Mesenchymal stem cell (in vitro differentiated cells and primary cell): ENCODE data around the gene ZFYVE27.

Experiments
- DNase-seq: peaks from one replicate; pipeline ENCODE4 v3.0.0-alpha.2; 2013
- H2AFZ ChIP-seq: one replicate; pipeline ENCODE4 v1.6.1; 2013; ENCODE audit warnings: low read depth, mild to moderate bottlenecking, control low read depth, inconsistent platforms, low read length, moderate library complexity
- H2AK5ac ChIP-seq: 2 replicates; pipeline ENCODE4 v1.6.1; 2013; ENCODE audit warnings: low read length, moderate library complexity, mild to moderate bottlenecking, inconsistent platforms; ENCODE audit not compliant: severe bottlenecking
- H2BK120ac ChIP-seq: one replicate; pipeline ENCODE4 v1.6.1; 2013; ENCODE audit warnings: low read depth, mild to moderate bottlenecking, inconsistent platforms, low read length, moderate library complexity
- H2BK12ac ChIP-seq, 2 experiments: one replicate each; pipeline ENCODE4 v1.6.1; 2013; ENCODE audit warnings: inconsistent platforms in 2 of 2, low read length in 2 of 2, mild to moderate bottlenecking in 2 of 2, moderate library complexity in 2 of 2, control low read depth in 1 of 2
- H2BK15ac ChIP-seq: one replicate; pipeline ENCODE4 v1.6.1; 2013; ENCODE audit warnings: mild to moderate bottlenecking, low read depth, inconsistent platforms; ENCODE audit not compliant: poor library complexity, severe bottlenecking
- H2BK5ac ChIP-seq: 2 replicates; pipeline ENCODE4 v1.6.1; 2013; ENCODE audit warnings: low read depth, mild to moderate bottlenecking, low read length, control low read depth, inconsistent platforms; ENCODE audit not compliant: poor library complexity, severe bottlenecking
- H3K14ac ChIP-seq, 2 experiments: one replicate each; pipeline ENCODE4 v1.6.1; 2013; ENCODE audit warnings: inconsistent platforms in 2 of 2, low read length in 2 of 2, control low read depth in 1 of 2, mild to moderate bottlenecking in 1 of 2, moderate library complexity in 1 of 2
- H3K18ac ChIP-seq, 2 experiments: one replicate each; pipeline ENCODE4 v1.6.1; 2013; ENCODE audit warnings: inconsistent platforms in 2 of 2, low read length in 2 of 2, control low read depth in 1 of 2, low read depth in 1 of 2, mild to moderate bottlenecking in 1 of 2
- H3K23ac ChIP-seq, 2 experiments: one replicate each; pipeline ENCODE4 v1.6.1; 2013; ENCODE audit warnings: inconsistent platforms in 2 of 2, low read length in 2 of 2, mild to moderate bottlenecking in 2 of 2, moderate library complexity in 2 of 2, control low read depth in 1 of 2
- H3K27ac ChIP-seq: 2 replicates; pipeline ENCODE4 v1.5.1; 2013; ENCODE audit warnings: mild to moderate bottlenecking, moderate library complexity, low read length, control low read depth, inconsistent platforms; ENCODE audit not compliant: poor library complexity, severe bottlenecking
- H3K27me3 ChIP-seq, 2 experiments: 2 replicates each; pipeline versions ENCODE4 v1.6.1 to v1.7.0; 2013; ENCODE audit warnings: low read length in 2 of 2, mild to moderate bottlenecking in 2 of 2, moderate library complexity in 2 of 2, control low read depth in 1 of 2, inconsistent platforms in 1 of 2; ENCODE audit not compliant: control insufficient read depth in 1 of 2, insufficient read depth in 1 of 2
- H3K36me3 ChIP-seq, 2 experiments: 2 replicates each; pipeline versions ENCODE4 v1.6.1 to v1.7.0; 2013; ENCODE audit warnings: low read length in 2 of 2, control low read depth in 1 of 2, inconsistent platforms in 1 of 2, low read depth in 1 of 2, mild to moderate bottlenecking in 1 of 2; ENCODE audit not compliant: insufficient read depth in 2 of 2, control insufficient read depth in 1 of 2
- H3K4ac ChIP-seq, 2 experiments: one replicate each; pipeline ENCODE4 v1.6.1; 2013; ENCODE audit warnings: inconsistent platforms in 2 of 2, low read length in 2 of 2, mild to moderate bottlenecking in 2 of 2, moderate library complexity in 2 of 2, control low read depth in 1 of 2, low read depth in 1 of 2
- H3K4me1 ChIP-seq: 2 replicates; pipeline ENCODE4 v1.6.1; 2013; ENCODE audit warnings: low read depth, low read length, control low read depth; ENCODE audit not compliant: control insufficient read depth, insufficient read depth
- H3K4me2 ChIP-seq: 2 replicates; pipeline ENCODE4 v1.6.1; 2013; ENCODE audit warnings: low read length, mild to moderate bottlenecking, inconsistent platforms; ENCODE audit not compliant: poor library complexity, severe bottlenecking
- H3K4me3 ChIP-seq, 2 experiments: 2 replicates each; pipeline versions ENCODE4 v1.5.1 to v1.7.0; 2013; ENCODE audit warnings: low read length in 2 of 2, mild to moderate bottlenecking in 2 of 2, control low read depth in 1 of 2, low read depth in 1 of 2; ENCODE audit not compliant: insufficient read depth in 1 of 2
- H3K79me1 ChIP-seq: replicated peaks from 2 replicates; pipeline ENCODE4 v1.6.1; 2013; ENCODE audit warnings: mild to moderate bottlenecking, control low read depth, low read length, inconsistent platforms; ENCODE audit not compliant: poor library complexity, severe bottlenecking
- H3K9ac ChIP-seq: 2 replicates; pipeline ENCODE4 v1.7.0; 2013; ENCODE audit warnings: mild to moderate bottlenecking, low read length, moderate library complexity
- H3K9me3 ChIP-seq: 2 replicates; pipeline ENCODE4 v1.7.0; 2013; ENCODE audit warnings: mild to moderate bottlenecking, low read length; ENCODE audit not compliant: control insufficient read depth
- H4K8ac ChIP-seq: one replicate; pipeline ENCODE4 v1.6.1; 2013; ENCODE audit warnings: inconsistent platforms, mild to moderate bottlenecking, low read length, moderate library complexity
- H4K91ac ChIP-seq: one replicate; pipeline ENCODE4 v1.6.1; 2013; ENCODE audit warnings: mild to moderate bottlenecking, low read length, inconsistent platforms
- WGBS: methylation state at CpG from one replicate; pipeline ENCODE4 v1.1.7; 2013; ENCODE audit warnings: mixed read lengths; 5-methylcytosine and 5-hydroxymethylcytosine counted together

Gene ZFYVE27

GRCh38 chr10:97757471-97757870, 20.5 kb downstream of the ZFYVE27 start:
- H3K9me3 ChIP-seq, result no peaks in the 10 kb centered on the region
- H4K91ac ChIP-seq, result no peak overlapping the region
- no peak overlapping the region for H2BK5ac ChIP-seq
- no peak overlapping the region for H2AK5ac ChIP-seq
- H3K27me3 ChIP-seq, result no peaks in the 10 kb centered on the region
- H3K4me1 ChIP-seq, result peaks cover 13% of the 10 kb centered on the region
- no peak overlapping the region for H3K23ac ChIP-seq
- no peak overlapping the region for H3K9ac ChIP-seq
- DNase-seq, result no peak
- no peak overlapping the region for H2AFZ ChIP-seq
- H3K79me1 ChIP-seq, result peaks cover 30% of the 10 kb centered on the region
- no peak overlapping the region for H3K4me3 ChIP-seq
- no peak overlapping the region for H2BK120ac ChIP-seq
- H3K27ac ChIP-seq, result no peak overlapping the region
- WGBS, result 96% methylated on average over 4 of the region's 6 CpGs
- H2BK15ac ChIP-seq, result no peak overlapping the region
- no peak overlapping the region for H3K4me2 ChIP-seq
- H4K8ac ChIP-seq, result no peak overlapping the region
- no peak overlapping the region for H3K4ac ChIP-seq
- H3K18ac ChIP-seq, result no peak overlapping the region
- no peak overlapping the region for H2BK12ac ChIP-seq
- H3K36me3 ChIP-seq, result peaks cover 85 to 86% of the 10 kb centered on the region in 2 experiments
- H3K14ac ChIP-seq, result no peak overlapping the region

GRCh38 chr10:97759158-97759887, 22.4 kb downstream of the ZFYVE27 start:
- Histone ChIP-seq H3K79me1 (peaks cover 18% of the 10 kb centered on the region), H2BK12ac (no peak overlapping the region), H3K23ac (no peak overlapping the region), H2AK5ac (no peak overlapping the region), H4K8ac (no peak overlapping the region), H2AFZ (no peak overlapping the region), H2BK15ac (no peak overlapping the region), H3K4me3 (no peak overlapping the region), H2BK120ac (no peak overlapping the region), H3K4ac (no peak overlapping the region), H3K36me3 (peaks cover 67 to 72% of the 10 kb centered on the region in 2 experiments), H3K9ac (no peak overlapping the region), H3K27me3 (no peaks in the 10 kb centered on the region), H3K4me2 (no peak overlapping the region), H3K9me3 (no peaks in the 10 kb centered on the region), H3K27ac (no peak overlapping the region), H2BK5ac (no peak overlapping the region), H3K14ac (no peak overlapping the region), H3K18ac (no peak overlapping the region), H3K4me1 (peaks cover 24% of the 10 kb centered on the region), H4K91ac (no peak overlapping the region)
- DNase-seq, result peak; percentile 68
- 43% methylated on average over 4 of the region's 5 CpGs for WGBS

- no peak overlapping the region for H3K4me3 ChIP-seq
- H4K8ac ChIP-seq, result no peak overlapping the region
- WGBS, result 89% methylated on average over 5 of the region's 5 CpGs
- H3K27me3 ChIP-seq, result no peaks in the 10 kb centered on the region
- H3K14ac ChIP-seq, result no peak overlapping the region
- no peak overlapping the region for H3K4ac ChIP-seq
- H2BK5ac ChIP-seq, result no peak overlapping the region
- H3K9ac ChIP-seq, result no peak overlapping the region
- H3K18ac ChIP-seq, result no peak overlapping the region
- no peak overlapping the region for H3K23ac ChIP-seq
- H3K4me1 ChIP-seq, result peaks cover 29% of the 10 kb centered on the region
- H3K36me3 ChIP-seq, result peaks cover 63 to 66% of the 10 kb centered on the region in 2 experiments
- H2AFZ ChIP-seq, result no peak overlapping the region
- DNase-seq, result no peak
- peaks cover 18% of the 10 kb centered on the region for H3K79me1 ChIP-seq
- no peak overlapping the region for H3K4me2 ChIP-seq
- no peak overlapping the region for H2BK120ac ChIP-seq
- H2BK15ac ChIP-seq, result no peak overlapping the region
- H2BK12ac ChIP-seq, result no peak overlapping the region
- H2AK5ac ChIP-seq, result no peak overlapping the region
- H4K91ac ChIP-seq, result no peak overlapping the region
- H3K27ac ChIP-seq, result no peak overlapping the region
- H3K9me3 ChIP-seq, result no peaks in the 10 kb centered on the region
Measured at GRCh38 chr10:97759946-97760345, 23.0 kb downstream of the ZFYVE27 start.

GRCh38 chr10:97760461-97761257, 23.7 kb downstream of the ZFYVE27 start:
- H4K91ac ChIP-seq, result no peak overlapping the region
- H2AK5ac ChIP-seq, result no peak overlapping the region
- H3K36me3 ChIP-seq, result peaks cover 59 to 60% of the 10 kb centered on the region in 2 experiments

More at GRCh38 chr10:97760461-97761257, 23.7 kb downstream of the ZFYVE27 start:
- 93% methylated on average over 11 of the region's 11 CpGs for WGBS
- H2AFZ ChIP-seq, result no peak overlapping the region
- H3K18ac ChIP-seq, result no peak overlapping the region
- H3K4me3 ChIP-seq, result no peak overlapping the region
- no peak overlapping the region for H3K23ac ChIP-seq
- H2BK12ac ChIP-seq, result no peak overlapping the region
- H4K8ac ChIP-seq, result no peak overlapping the region
- H3K27ac ChIP-seq, result no peak overlapping the region
- H3K4me1 ChIP-seq, result peaks cover 32% of the 10 kb centered on the region
- no peak overlapping the region for H2BK15ac ChIP-seq
- no peak for DNase-seq
- peaks cover 17% of the 10 kb centered on the region for H3K79me1 ChIP-seq
- H3K9ac ChIP-seq, result no peak overlapping the region
- H3K27me3 ChIP-seq, result no peaks in the 10 kb centered on the region
- no peak overlapping the region for H2BK5ac ChIP-seq
- no peak overlapping the region for H3K4ac ChIP-seq
- H2BK120ac ChIP-seq, result no peak overlapping the region
- no peak overlapping the region for H3K4me2 ChIP-seq
- H3K14ac ChIP-seq, result no peak overlapping the region
- H3K9me3 ChIP-seq, result no peaks in the 10 kb centered on the region
